Ishikawa (cell line): Measurements from ENCODE around the gene LBX2.

Experiments
- CEBPB ChIP-seq: IDR thresholded peaks from 2 replicates; pipeline ENCODE4 v1.6.1; 2012
- CREB1 ChIP-seq: IDR thresholded peaks from 2 replicates; pipeline ENCODE4 v1.6.1; 2012; ENCODE audit warnings: low read depth
- EGR1 ChIP-seq: IDR thresholded peaks from 2 replicates; pipeline ENCODE4 v1.6.1; 2012
- EP300 ChIP-seq: IDR thresholded peaks from 2 replicates; pipeline ENCODE4 v1.6.1; 2012; ENCODE audit warnings: borderline replicate concordance
- FOXM1 ChIP-seq: IDR thresholded peaks from 2 replicates; pipeline ENCODE4 v1.6.1; 2012; ENCODE audit warnings: low read depth, borderline replicate concordance
- NFIC ChIP-seq: IDR thresholded peaks from 2 replicates; pipeline ENCODE4 v1.6.1; 2012
- RAD21 ChIP-seq: IDR thresholded peaks from 2 replicates; pipeline ENCODE4 v1.6.1; 2012; ENCODE audit warnings: low read depth
- TAF1 ChIP-seq: IDR thresholded peaks from 2 replicates; pipeline ENCODE4 v1.6.1; 2012; ENCODE audit warnings: low read depth, mild to moderate bottlenecking
- TCF12 ChIP-seq: IDR thresholded peaks from 2 replicates; pipeline ENCODE4 v1.6.1; 2012; ENCODE audit warnings: low read depth
- TEAD4 ChIP-seq: IDR thresholded peaks from 2 replicates; pipeline ENCODE4 v1.6.1; 2012
- YY1 ChIP-seq: IDR thresholded peaks from 2 replicates; pipeline ENCODE4 v1.6.1; 2012; ENCODE audit warnings: low read depth
- ZBTB7A ChIP-seq: IDR thresholded peaks from 2 replicates; pipeline ENCODE4 v1.6.1; 2012; ENCODE audit warnings: low read depth
- TF ChIP-seq, protein P1 (sequence below): IDR thresholded peaks from 2 replicates; pipeline ENCODE4 v1.6.1; 2012
- TF ChIP-seq, protein P2 (sequence below): IDR thresholded peaks from 2 replicates; pipeline ENCODE4 v1.6.1; 2012; ENCODE audit warnings: low read depth, mild to moderate bottlenecking
- TF ChIP-seq, protein P3 (sequence below): IDR thresholded peaks from 2 replicates; pipeline ENCODE4 v1.6.1; 2012

The LBX2 gene

DNA sequence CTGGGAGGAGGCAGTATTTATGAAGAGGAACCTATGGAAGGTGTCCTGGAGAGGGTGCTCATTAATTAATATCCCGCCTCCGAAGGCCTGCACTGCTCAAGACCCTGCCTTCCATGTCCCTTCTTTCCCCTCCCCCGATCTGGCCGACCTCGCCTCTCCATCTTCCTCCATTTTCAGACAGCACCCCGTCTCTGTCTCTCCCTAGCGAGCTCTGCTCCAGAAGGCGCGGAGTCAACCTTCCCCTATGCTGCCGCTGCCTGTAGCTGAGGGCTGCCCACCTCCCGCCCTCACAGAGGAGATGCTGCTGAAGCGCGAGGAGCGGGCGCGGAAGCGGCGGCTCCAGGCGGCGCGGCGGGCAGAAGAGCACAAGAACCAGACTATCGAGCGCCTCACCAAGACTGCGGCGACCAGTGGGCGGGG, 42.3 kb downstream of the LBX2 start:
- TF ChIP-seq TEAD4: no peak
- TF ChIP-seq TCF12: no peak
- no peak for TF ChIP-seq ZBTB7A
- TF ChIP-seq RAD21: no peak
- 0 out of 2 replicates have a peak, but pooled peaks have one; percentile 9 for TF ChIP-seq EP300

DNA sequence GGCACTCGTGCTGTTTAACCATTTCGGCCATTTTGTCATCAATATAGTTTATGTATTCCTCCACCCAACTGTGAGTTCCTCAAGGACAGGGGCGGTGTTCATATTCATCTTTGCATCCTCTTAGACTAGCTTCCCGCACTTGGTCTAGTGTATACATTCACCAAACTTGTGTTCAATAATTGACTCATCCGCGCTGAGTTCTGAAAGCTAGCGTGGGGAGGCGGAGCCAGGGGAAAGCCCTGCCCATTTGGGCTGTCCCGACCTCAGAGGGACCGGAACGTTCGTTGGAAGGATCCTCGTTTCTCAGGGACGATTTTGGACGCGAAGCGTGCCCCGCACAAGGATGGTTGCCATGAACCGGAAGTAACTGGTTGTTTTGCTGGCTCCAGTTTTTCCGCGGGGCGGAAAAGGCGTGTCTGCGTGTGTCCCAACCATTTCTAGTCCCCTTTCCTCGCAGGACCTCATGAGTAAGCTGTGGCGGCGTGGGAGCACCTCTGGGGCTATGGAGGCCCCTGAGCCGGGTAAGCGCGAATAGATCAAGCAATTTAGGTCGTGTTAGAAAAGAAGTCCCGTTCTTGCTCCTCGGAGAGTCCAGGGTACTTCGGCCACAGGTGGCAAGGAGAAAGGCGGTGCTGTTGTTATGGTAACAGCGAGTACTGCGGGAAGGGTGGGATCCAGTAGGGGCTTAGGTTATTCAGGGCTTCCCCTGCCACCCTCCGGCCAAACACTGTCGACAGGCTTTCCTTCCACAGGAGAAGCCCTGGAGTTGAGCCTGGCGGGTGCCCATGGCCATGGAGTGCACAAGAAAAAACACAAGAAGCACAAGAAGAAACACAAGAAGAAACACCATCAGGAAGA, 44.5 kb downstream of the LBX2 start, which contains the start of gene INO80B:
Gene INO80B (plus strand): TSS at position 434 of the 858 bp plus-strand sequence. CDS start 30 bp downstream, at position 464.
- TF ChIP-seq, protein P1, sequence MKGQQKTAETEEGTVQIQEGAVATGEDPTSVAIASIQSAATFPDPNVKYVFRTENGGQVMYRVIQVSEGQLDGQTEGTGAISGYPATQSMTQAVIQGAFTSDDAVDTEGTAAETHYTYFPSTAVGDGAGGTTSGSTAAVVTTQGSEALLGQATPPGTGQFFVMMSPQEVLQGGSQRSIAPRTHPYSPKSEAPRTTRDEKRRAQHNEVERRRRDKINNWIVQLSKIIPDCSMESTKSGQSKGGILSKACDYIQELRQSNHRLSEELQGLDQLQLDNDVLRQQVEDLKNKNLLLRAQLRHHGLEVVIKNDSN: 0 out of 2 replicates have a peak, but pooled peaks have one; percentile 48
- TF ChIP-seq TCF12: peak; percentile 20; the same call in 1 of the 2 replicates
- TF ChIP-seq, protein P2, sequence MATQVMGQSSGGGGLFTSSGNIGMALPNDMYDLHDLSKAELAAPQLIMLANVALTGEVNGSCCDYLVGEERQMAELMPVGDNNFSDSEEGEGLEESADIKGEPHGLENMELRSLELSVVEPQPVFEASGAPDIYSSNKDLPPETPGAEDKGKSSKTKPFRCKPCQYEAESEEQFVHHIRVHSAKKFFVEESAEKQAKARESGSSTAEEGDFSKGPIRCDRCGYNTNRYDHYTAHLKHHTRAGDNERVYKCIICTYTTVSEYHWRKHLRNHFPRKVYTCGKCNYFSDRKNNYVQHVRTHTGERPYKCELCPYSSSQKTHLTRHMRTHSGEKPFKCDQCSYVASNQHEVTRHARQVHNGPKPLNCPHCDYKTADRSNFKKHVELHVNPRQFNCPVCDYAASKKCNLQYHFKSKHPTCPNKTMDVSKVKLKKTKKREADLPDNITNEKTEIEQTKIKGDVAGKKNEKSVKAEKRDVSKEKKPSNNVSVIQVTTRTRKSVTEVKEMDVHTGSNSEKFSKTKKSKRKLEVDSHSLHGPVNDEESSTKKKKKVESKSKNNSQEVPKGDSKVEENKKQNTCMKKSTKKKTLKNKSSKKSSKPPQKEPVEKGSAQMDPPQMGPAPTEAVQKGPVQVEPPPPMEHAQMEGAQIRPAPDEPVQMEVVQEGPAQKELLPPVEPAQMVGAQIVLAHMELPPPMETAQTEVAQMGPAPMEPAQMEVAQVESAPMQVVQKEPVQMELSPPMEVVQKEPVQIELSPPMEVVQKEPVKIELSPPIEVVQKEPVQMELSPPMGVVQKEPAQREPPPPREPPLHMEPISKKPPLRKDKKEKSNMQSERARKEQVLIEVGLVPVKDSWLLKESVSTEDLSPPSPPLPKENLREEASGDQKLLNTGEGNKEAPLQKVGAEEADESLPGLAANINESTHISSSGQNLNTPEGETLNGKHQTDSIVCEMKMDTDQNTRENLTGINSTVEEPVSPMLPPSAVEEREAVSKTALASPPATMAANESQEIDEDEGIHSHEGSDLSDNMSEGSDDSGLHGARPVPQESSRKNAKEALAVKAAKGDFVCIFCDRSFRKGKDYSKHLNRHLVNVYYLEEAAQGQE: no peak
- TF ChIP-seq RAD21: no peak; the same call in 1 of the 2 replicates
- no peak for TF ChIP-seq CEBPB
- TF ChIP-seq TEAD4: peak; percentile 21; the same call in 1 of the 2 replicates
- TF ChIP-seq YY1: peak; percentile 99
- TF ChIP-seq NFIC: peak; percentile 6; the same call in 1 of the 2 replicates
- TF ChIP-seq, protein P3, sequence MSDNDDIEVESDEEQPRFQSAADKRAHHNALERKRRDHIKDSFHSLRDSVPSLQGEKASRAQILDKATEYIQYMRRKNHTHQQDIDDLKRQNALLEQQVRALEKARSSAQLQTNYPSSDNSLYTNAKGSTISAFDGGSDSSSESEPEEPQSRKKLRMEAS: peak; percentile 89
- no peak for TF ChIP-seq EP300
- TF ChIP-seq CREB1: peak; percentile 39; the same call in 1 of the 2 replicates
- no peak for TF ChIP-seq ZBTB7A
- TF ChIP-seq FOXM1: no peak
- TF ChIP-seq TAF1: peak; percentile 45; the same call in 1 of the 2 replicates
- TF ChIP-seq EGR1: peak; percentile 83

DNA sequence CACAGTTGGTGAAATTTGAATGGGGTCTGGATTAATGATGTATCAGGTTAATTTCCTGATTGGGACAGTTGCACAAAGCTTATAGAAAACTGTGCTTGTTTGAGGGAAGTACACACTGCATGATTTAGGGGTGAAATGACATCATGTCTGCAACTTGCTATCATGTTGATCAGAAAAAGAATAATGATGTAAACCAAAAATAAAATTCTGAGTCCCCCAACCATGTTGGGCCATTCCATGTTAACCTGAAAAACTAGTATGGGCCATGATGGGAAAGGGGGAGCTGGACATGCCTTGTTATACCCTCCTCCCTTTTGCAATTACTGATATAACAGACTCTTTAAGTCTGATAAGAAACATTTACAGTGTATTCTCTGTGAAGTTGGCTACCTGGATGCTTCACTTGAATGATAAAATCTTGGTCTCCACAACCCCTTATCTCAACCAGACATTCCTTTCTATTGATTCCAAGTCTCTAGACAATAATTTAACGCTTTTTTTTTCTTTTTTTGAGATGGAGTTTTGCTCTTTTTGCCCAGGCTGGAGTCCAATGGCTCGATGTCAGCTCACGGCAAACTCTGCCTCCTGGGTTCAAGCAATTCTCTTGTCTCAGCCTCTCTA, 48.7 kb downstream of the LBX2 start:
- TF ChIP-seq, protein P1: no peak
- TF ChIP-seq TCF12: no peak
- no peak for TF ChIP-seq RAD21
- TF ChIP-seq, protein P2: no peak

DNA sequence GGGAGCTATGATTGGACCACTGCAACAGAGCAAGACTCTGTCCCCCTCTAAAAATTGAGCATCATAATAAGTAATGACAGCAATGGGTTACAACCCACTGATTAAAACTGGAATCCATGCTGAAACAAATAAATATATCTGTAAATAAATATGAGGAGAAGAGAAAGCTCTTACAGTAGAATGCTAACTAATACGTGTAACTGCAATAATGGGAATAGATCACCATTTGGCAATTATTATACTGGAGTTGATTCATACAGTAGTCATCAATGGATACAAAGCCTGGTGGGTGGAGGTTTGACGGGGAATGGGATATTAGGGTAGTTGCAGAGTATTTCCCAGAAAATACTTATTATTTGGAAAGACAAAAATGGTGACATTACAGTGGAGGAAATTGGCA, 50.6 kb downstream of the LBX2 start:
- no peak for TF ChIP-seq RAD21
- TF ChIP-seq YY1: no peak
- TF ChIP-seq CREB1: no peak
- TF ChIP-seq TCF12: no peak
- TF ChIP-seq EGR1: no peak
- TF ChIP-seq TAF1: no peak
- no peak for TF ChIP-seq FOXM1
- no peak for TF ChIP-seq EP300
- TF ChIP-seq CEBPB: no peak
- TF ChIP-seq, protein P2: no peak
- no peak for TF ChIP-seq ZBTB7A
- TF ChIP-seq, protein P1: no peak
- TF ChIP-seq NFIC: no peak
- TF ChIP-seq TEAD4: no peak
- TF ChIP-seq, protein P3: no peak
